Duodenal mucosa (tissue), 2 donors: Measurements from ENCODE around the gene SGMS2.

Experiments
- H3K27ac ChIP-seq: one replicate; pipeline ENCODE4 v1.7.0; 2013; ENCODE audit warnings: low read depth, low read length
- H3K27me3 ChIP-seq, 2 donors: one replicate each; pipeline ENCODE4 v1.7.0; 2013; ENCODE audit warnings: low read length in 2 of 2, control low read depth in 1 of 2; ENCODE audit not compliant: insufficient read depth in 2 of 2, control insufficient read depth in 1 of 2
- H3K36me3 ChIP-seq, 2 donors: one replicate each; pipeline ENCODE4 v1.7.0; 2013; ENCODE audit warnings: low read length in 2 of 2, control low read depth in 1 of 2; ENCODE audit not compliant: insufficient read depth in 2 of 2, control insufficient read depth in 1 of 2
- H3K4me1 ChIP-seq, 2 donors: one replicate each; pipeline ENCODE4 v1.7.0; 2013; ENCODE audit warnings: low read length in 2 of 2, control low read depth in 1 of 2; ENCODE audit not compliant: insufficient read depth in 2 of 2, control insufficient read depth in 1 of 2
- H3K4me3 ChIP-seq, 2 donors: one replicate each; pipeline ENCODE4 v1.7.0; 2013; ENCODE audit warnings: low read length in 2 of 2, low read depth in 1 of 2
- H3K9ac ChIP-seq, 2 donors: one replicate each; pipeline ENCODE4 v1.7.0; 2013; ENCODE audit warnings: low read length in 2 of 2, low read depth in 1 of 2
- H3K9me3 ChIP-seq, 2 donors: one replicate each; pipeline ENCODE4 v1.7.0; 2013; ENCODE audit warnings: low read length in 2 of 2, control low read depth in 1 of 2; ENCODE audit not compliant: control insufficient read depth in 1 of 2

SGMS2 gene

DNA sequence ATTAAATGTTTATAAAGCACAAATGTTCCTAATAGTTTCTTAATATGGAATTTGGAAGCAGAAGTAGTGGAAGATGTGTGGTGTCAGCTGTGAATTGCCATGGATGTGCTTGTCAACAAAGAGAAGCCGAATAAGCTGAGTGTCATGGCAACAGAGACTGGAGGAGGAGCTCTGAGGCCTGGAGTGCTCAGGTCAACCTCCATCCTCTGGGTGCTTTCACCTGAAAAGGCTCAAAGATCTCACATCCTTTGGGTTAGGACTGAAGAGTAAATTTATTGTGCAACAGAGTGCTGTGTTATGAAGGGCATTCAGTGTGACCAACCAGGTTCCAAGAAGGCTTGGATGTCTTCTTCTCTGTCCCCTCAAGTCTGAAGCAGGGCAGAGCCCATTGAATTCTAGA lies 18.7 kb downstream of the SGMS2 start:
- Histone ChIP-seq H3K27me3 (no peaks in the 10 kb centered on the region), H3K27ac (no peak overlapping the region), H3K4me1 (no peaks in the 10 kb centered on the region), H3K9ac (no peak overlapping the region), H3K36me3 (no peaks in the 10 kb centered on the region), H3K9me3 (peaks cover 3 to 4% of the 10 kb centered on the region in 2 donors), H3K4me3 (no peak overlapping the region)

DNA sequence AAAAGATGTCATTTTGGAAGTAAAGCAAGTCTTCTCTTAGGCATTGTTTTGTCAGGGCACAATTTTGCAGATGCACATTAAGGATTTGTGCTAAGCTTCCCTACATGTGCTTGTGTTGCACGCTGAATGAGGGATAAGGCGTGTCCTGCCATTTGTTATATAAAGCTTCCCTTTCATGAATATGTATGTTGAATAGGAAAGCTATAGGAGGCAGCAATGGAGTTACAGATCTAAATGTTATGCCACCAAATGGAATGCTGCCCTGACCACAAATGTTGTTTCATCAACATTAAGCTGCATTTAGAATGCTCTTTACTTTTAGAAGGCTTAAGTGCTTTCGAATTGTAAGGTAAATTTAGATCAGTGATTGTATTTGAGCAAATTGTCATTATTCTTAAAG lies 20.9 kb downstream of the SGMS2 start:
- Histone ChIP-seq H3K4me1 (no peaks in the 10 kb centered on the region), H3K9ac (no peak overlapping the region), H3K36me3 (no peaks in the 10 kb centered on the region), H3K27me3 (no peaks in the 10 kb centered on the region), H3K9me3 (peaks cover 3 to 5% of the 10 kb centered on the region in 2 donors), H3K4me3 (no peak overlapping the region), H3K27ac (no peak overlapping the region)

DNA sequence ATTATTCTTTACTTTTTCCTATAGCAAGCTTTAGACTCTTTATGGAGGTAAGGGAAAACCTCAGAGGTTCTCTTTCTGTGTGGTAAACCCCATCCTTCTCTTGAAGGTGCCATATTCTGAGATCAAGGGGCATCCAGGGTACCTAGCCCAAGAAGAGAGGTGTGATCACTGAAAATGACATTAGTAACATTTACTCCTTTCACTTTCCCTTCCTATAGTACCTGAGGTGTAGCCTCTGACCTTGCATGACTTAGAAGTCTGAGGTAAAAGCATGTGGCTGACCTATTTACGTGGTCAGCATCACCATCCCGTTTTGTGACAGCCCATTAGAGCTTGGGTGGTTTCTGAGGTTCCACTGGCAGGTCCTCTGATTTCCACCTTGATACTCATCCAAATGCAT lies 25.7 kb downstream of the SGMS2 start:
- H3K4me3 ChIP-seq = no peak overlapping the region
- no peak overlapping the region for H3K27ac ChIP-seq
- peaks cover 3 to 5% of the 10 kb centered on the region in 2 donors for H3K9me3 ChIP-seq
- no peaks in the 10 kb centered on the region for H3K27me3 ChIP-seq
- no peaks in the 10 kb centered on the region for H3K36me3 ChIP-seq
- H3K9ac ChIP-seq = no peak overlapping the region
- H3K4me1 ChIP-seq = no peaks in the 10 kb centered on the region

DNA sequence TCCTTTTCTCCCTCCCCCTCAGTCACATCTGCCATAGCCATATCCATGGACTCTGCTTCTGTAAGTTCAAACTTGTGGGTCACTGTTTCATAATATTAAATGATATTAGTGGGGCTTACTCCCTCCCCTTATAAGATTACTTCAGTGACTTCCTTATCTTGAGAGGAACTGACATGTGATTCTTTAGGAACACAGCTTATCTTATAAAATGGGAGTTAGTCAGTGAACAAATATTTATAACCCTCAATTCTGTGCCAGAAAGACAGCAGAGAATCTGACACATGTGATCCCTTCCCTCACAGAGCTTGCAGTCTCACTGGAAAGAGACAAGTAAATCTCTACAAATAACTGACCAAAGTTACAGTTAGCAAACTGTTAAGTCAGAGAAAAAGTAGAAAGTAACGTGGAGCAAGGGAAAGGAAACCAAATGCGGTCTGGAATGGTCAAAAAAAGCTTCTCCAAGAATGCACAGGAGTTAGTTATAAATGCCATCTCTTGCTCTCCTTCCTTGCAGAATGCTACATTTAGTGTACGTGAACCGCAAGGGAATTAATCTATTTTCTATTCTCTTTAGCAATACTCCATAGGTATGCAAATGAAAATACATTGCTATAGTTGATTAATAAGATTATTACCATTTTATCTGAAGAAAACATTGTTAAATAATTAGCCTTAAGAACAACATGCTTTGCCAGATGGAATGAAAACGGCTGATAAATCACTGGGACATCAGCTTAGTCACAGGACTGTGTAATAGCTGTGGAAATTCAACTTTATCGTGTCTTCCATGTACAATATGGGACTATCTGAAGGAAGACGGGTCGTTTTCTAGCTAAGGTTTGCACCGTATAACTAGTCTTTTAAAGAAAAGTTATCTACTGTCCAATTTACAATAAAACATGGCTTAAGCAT lies 29.0 kb downstream of the SGMS2 start:
- Histone ChIP-seq H3K9me3 (no peaks in the 10 kb centered on the region), H3K27me3 (no peaks in the 10 kb centered on the region), H3K4me3 (no peak overlapping the region), H3K9ac (no peak overlapping the region), H3K36me3 (no peaks in the 10 kb centered on the region), H3K27ac (no peak overlapping the region), H3K4me1 (no peaks in the 10 kb centered on the region)

DNA sequence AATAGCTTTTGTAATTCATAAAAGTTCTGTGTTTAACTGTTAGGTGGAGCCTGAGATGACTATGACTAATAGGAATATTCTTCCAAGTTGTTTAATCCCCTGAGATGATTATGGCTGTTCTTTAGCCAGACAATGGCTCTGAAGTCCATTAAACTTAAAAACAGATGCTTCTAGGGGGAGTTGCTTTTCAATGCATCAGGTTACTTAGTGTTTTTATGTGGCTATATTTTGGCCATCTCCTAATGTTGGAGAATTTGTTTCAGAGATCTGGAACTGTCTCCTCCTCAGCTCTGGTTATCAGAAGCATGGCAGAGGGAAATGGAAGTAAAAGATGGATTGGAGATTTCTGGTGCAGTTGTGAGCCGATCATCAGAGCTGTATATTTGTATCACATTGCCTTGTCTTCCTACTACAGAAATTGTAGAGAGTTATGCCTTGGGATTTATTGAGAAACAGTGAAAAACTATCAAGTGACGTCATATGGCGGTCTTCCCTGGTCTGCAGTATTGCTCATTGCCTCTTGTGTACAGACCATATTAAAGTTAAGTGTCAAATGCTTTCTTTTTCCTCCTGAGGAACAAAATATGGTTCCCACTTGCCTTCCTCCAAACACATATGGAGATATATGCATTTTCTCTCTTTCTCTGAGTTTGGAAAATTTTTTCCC lies 29.8 kb downstream of the SGMS2 start:
- no peak overlapping the region for H3K27ac ChIP-seq
- H3K36me3 ChIP-seq = no peaks in the 10 kb centered on the region
- H3K4me1 ChIP-seq = no peaks in the 10 kb centered on the region
- H3K27me3 ChIP-seq = no peaks in the 10 kb centered on the region
- H3K9ac ChIP-seq = no peak overlapping the region
- no peaks in the 10 kb centered on the region for H3K9me3 ChIP-seq
- no peak overlapping the region for H3K4me3 ChIP-seq

DNA sequence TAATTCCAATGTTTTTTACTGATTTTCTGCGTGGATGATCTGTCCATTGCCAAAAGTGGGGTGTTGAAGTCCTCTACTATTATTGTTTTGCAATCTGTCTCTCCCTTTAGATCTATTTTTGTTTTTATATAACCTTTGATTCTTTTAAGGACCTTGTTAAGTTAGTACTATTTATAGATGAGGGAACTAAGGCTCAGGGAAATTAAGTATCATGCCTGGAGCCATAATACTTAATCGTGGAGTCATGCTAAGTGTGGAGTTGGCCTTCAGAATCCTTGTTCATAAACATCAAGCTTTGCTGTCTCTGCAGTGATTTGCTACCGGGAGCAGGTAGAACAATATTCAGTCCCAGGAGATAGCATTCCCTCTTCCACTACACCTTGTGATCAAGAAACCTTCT lies 31.0 kb downstream of the SGMS2 start:
- Histone ChIP-seq H3K36me3 (no peaks in the 10 kb centered on the region), H3K9ac (no peak overlapping the region), H3K4me3 (no peak overlapping the region), H3K9me3 (no peaks in the 10 kb centered on the region), H3K4me1 (no peaks in the 10 kb centered on the region), H3K27me3 (no peaks in the 10 kb centered on the region), H3K27ac (no peak overlapping the region)

DNA sequence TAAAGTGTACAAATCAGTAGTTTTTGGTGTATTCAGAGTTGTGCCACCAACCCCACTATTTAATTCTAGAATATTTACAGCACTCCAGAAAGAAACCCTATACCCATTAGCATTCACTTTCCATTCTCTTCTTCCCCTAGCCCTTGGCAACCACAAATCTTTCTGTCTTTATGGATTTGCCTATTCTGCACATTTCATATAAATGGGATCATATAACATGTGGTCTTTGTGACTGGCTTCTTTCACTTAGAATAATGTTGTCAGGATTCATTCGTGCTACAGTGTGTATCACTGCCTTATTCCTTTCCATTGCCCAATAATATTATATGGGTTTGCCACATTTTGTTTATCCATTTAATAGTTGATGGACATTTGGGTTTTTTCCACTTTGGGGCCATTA lies 32.2 kb downstream of the SGMS2 start:
- Histone ChIP-seq H3K4me3 (no peak overlapping the region), H3K4me1 (no peaks in the 10 kb centered on the region), H3K9ac (no peak overlapping the region), H3K9me3 (no peaks in the 10 kb centered on the region), H3K36me3 (no peaks in the 10 kb centered on the region), H3K27ac (no peak overlapping the region), H3K27me3 (no peaks in the 10 kb centered on the region)

DNA sequence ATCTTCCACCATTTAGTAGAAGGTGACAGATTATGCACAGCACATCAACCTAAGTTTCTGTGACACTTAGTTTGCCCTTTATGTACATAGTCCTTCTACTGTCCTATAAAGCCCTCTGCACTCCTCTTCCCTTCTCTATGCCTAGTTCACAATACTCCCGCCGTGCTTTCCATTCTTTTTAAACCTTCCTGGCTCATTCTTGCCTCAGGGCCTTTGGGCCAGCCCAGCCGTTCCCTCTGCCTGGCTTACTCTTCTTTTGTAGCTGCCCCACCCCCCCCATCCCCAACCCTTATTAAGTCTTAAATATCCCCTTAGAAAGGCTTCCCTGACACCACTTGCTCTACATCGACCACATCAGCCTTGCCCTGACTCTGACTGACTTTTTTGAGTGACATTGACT lies 33.0 kb downstream of the SGMS2 start:
- Histone ChIP-seq H3K9ac (no peak overlapping the region), H3K27ac (no peak overlapping the region), H3K4me3 (no peak overlapping the region), H3K9me3 (no peaks in the 10 kb centered on the region), H3K4me1 (no peaks in the 10 kb centered on the region), H3K36me3 (no peaks in the 10 kb centered on the region), H3K27me3 (no peaks in the 10 kb centered on the region)

DNA sequence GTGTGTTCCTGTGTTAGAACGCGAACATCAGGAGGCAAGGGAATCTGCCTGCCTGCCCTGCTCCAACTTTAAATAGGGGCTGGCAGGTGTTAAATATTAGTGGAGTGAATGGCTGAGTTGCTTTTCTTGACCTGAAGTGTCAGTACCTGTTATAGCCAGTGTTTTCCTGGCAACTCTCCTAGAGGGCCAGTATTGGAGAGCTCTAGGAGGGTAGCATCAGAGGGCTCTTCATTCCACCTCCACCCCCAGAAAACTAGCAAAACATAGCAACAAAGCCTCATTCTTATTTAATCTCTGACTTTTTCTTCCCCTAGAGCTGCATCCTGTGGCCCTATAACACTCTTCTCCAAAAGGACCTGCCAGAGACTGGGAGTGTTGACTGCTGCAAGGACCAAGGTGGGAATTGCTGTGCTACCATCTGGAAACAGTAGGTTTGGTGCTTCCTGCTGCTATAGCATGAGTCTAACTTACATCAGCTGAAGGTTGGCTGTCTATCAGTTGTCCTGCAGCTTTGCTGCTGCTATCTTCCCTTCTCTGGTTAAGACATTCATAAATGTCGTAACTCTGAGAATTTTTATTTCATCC lies 33.5 kb downstream of the SGMS2 start:
- H3K9me3 ChIP-seq = no peaks in the 10 kb centered on the region
- peaks cover 0 to 1% of the 10 kb centered on the region in 2 donors for H3K4me1 ChIP-seq
- no peak overlapping the region for H3K9ac ChIP-seq
- H3K27ac ChIP-seq = no peak overlapping the region
- no peak overlapping the region for H3K4me3 ChIP-seq
- no peaks in the 10 kb centered on the region for H3K27me3 ChIP-seq
- no peaks in the 10 kb centered on the region for H3K36me3 ChIP-seq

DNA sequence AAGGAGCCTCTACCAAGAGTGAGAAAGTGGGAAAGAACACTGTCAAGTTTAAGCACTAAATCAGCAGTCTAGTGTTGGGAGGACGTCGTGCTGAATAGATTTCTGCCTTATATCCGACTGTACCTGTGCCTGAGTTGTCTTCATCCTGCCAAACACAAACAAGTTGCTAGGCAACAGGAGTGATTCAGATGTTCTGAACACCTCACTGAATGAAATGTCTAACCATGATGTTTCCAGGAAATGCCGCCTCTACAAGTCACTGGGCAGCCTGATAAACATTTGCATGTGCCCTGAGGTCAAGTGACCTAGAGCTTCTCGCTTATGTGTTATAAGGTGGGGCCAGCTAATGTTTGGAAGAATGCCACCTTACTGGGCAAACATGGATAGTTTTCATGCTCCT lies 37.9 kb downstream of the SGMS2 start:
- Histone ChIP-seq H3K4me3 (no peak overlapping the region), H3K9ac (no peak overlapping the region), H3K4me1 (peaks cover 0 to 12% of the 10 kb centered on the region in 2 donors), H3K9me3 (no peaks in the 10 kb centered on the region), H3K36me3 (no peaks in the 10 kb centered on the region), H3K27ac (no peak overlapping the region), H3K27me3 (no peaks in the 10 kb centered on the region)
